DND-41 (cell line): ENCODE data around the gene RFX6.

ENCODE experiments used
- ATAC-seq: fragments of 200-7000 bp; cut with Tn5 transposase; 3 replicates; pipeline ENCODE4 v1.9.1; 2021; ENCODE audit warnings: low read depth; ENCODE audit not compliant: insufficient read depth
- DNase-seq: peaks from one replicate; pipeline ENCODE4 v3.0.0-alpha.2; 2020
- H2AFZ ChIP-seq: 2 replicates; pipeline ENCODE4 v1.6.0; 2012; ENCODE audit warnings: low read depth, low read length
- H3K27ac ChIP-seq: 2 replicates; pipeline ENCODE4 v1.5.1; 2012; ENCODE audit warnings: low read length, inconsistent platforms
- H3K27me3 ChIP-seq: fragments of 200-600 bp; sonication (generic); 2 replicates; pipeline ENCODE4 v1.6.0; 2012; ENCODE audit warnings: low read length, mild to moderate bottlenecking, inconsistent platforms; ENCODE audit not compliant: insufficient read depth, poor library complexity
- H3K36me3 ChIP-seq: 2 replicates; pipeline ENCODE4 v1.5.1; 2012; ENCODE audit warnings: low read length, inconsistent platforms; ENCODE audit not compliant: insufficient read depth
- H3K4me1 ChIP-seq: 2 replicates; pipeline ENCODE4 v1.5.1; 2012; ENCODE audit warnings: mild to moderate bottlenecking, low read length; ENCODE audit not compliant: insufficient read depth
- H3K4me2 ChIP-seq: 2 replicates; pipeline ENCODE4 v1.6.0; 2012; ENCODE audit warnings: mild to moderate bottlenecking, moderate library complexity, low read length, inconsistent platforms; ENCODE audit not compliant: insufficient read depth
- H3K4me3 ChIP-seq, 2 experiments: fragments of 200-600 bp in 1 of 2; shearing (Covaris generic) in 1 of 2; 2 replicates each; pipeline ENCODE4 v1.5.1; 2012 to 2016; ENCODE audit warnings: inconsistent platforms in 2 of 2, low read length in 2 of 2, mild to moderate bottlenecking in 2 of 2, low read depth in 1 of 2, moderate library complexity in 1 of 2
- H3K79me2 ChIP-seq: 2 replicates; pipeline ENCODE4 v1.6.0; 2012; ENCODE audit warnings: low read length, inconsistent platforms; ENCODE audit not compliant: insufficient read depth
- H3K9ac ChIP-seq: 2 replicates; pipeline ENCODE4 v1.6.0; 2012; ENCODE audit warnings: low read depth, mild to moderate bottlenecking, inconsistent platforms, low read length, moderate library complexity
- H3K9me3 ChIP-seq: 2 replicates; pipeline ENCODE4 v1.5.1; 2012; ENCODE audit warnings: low read length, moderate library complexity, mild to moderate bottlenecking, inconsistent platforms; ENCODE audit not compliant: insufficient read depth, severe bottlenecking
- H4K20me1 ChIP-seq: 2 replicates; pipeline ENCODE4 v1.6.0; 2012; ENCODE audit warnings: low read length; ENCODE audit not compliant: insufficient read depth
- EZH2 ChIP-seq: IDR thresholded peaks from 3 replicates; pipeline ENCODE4 v1.6.1; 2012; ENCODE audit warnings: borderline replicate concordance, low read depth, mild to moderate bottlenecking, moderate library complexity, low read length, inconsistent platforms; ENCODE audit not compliant: severe bottlenecking
- TF ChIP-seq, protein P1 (sequence below): IDR thresholded peaks from 2 replicates; pipeline ENCODE4 v1.5.1; 2012; ENCODE audit warnings: borderline replicate concordance, low read length, moderate library complexity, mild to moderate bottlenecking; ENCODE audit not compliant: poor library complexity, severe bottlenecking; ENCODE audit errors: extremely low read depth

RFX6 gene

GRCh38 chr6:116836606-116837342, 40.3 kb upstream of the RFX6 start:
- H3K4me1 ChIP-seq, result no peaks in the 10 kb centered on the region
- TF ChIP-seq, protein P1, sequence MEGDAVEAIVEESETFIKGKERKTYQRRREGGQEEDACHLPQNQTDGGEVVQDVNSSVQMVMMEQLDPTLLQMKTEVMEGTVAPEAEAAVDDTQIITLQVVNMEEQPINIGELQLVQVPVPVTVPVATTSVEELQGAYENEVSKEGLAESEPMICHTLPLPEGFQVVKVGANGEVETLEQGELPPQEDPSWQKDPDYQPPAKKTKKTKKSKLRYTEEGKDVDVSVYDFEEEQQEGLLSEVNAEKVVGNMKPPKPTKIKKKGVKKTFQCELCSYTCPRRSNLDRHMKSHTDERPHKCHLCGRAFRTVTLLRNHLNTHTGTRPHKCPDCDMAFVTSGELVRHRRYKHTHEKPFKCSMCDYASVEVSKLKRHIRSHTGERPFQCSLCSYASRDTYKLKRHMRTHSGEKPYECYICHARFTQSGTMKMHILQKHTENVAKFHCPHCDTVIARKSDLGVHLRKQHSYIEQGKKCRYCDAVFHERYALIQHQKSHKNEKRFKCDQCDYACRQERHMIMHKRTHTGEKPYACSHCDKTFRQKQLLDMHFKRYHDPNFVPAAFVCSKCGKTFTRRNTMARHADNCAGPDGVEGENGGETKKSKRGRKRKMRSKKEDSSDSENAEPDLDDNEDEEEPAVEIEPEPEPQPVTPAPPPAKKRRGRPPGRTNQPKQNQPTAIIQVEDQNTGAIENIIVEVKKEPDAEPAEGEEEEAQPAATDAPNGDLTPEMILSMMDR, result no peak
- no peak for TF ChIP-seq EZH2
- H3K79me2 ChIP-seq, result no peaks in the 10 kb centered on the region
- H3K27me3 ChIP-seq, result no peaks in the 10 kb centered on the region
- no peak overlapping the region for H3K4me2 ChIP-seq
- no peak overlapping the region for H2AFZ ChIP-seq
- no peaks in the 10 kb centered on the region for H3K9me3 ChIP-seq
- no peak for ATAC-seq
- no peak for DNase-seq
- no peak overlapping the region for H3K4me3 ChIP-seq
- H3K9ac ChIP-seq, result no peak overlapping the region
- H3K36me3 ChIP-seq, result no peaks in the 10 kb centered on the region
- no peaks in the 10 kb centered on the region for H4K20me1 ChIP-seq
- no peak overlapping the region for H3K27ac ChIP-seq

GRCh38 chr6:116840091-116840490, 37.0 kb upstream of the RFX6 start:
- no peak for DNase-seq

GRCh38 chr6:116842459-116842858, 34.6 kb upstream of the RFX6 start:
- Histone ChIP-seq H2AFZ (no peak overlapping the region), H3K36me3 (no peaks in the 10 kb centered on the region), H3K79me2 (no peaks in the 10 kb centered on the region), H3K9ac (no peak overlapping the region), H4K20me1 (no peaks in the 10 kb centered on the region), H3K4me2 (no peak overlapping the region), H3K4me3 (no peak overlapping the region), H3K27me3 (no peaks in the 10 kb centered on the region), H3K4me1 (no peaks in the 10 kb centered on the region), H3K9me3 (no peaks in the 10 kb centered on the region), H3K27ac (no peak overlapping the region)
- DNase-seq, result no peak
- TF ChIP-seq, protein P1, result no peak
- no peak for TF ChIP-seq EZH2
- no peak for ATAC-seq

More at GRCh38 chr6:116840091-116840490, 37.0 kb upstream of the RFX6 start:
- no peaks in the 10 kb centered on the region for H3K27me3 ChIP-seq
- H3K79me2 ChIP-seq, result no peaks in the 10 kb centered on the region
- no peaks in the 10 kb centered on the region for H4K20me1 ChIP-seq
- no peak overlapping the region for H3K27ac ChIP-seq
- H2AFZ ChIP-seq, result no peak overlapping the region
- no peak overlapping the region for H3K4me3 ChIP-seq
- H3K9me3 ChIP-seq, result no peaks in the 10 kb centered on the region
- no peak overlapping the region for H3K4me2 ChIP-seq
- ATAC-seq, result no peak
- H3K36me3 ChIP-seq, result no peaks in the 10 kb centered on the region
- no peaks in the 10 kb centered on the region for H3K4me1 ChIP-seq
- no peak overlapping the region for H3K9ac ChIP-seq
- TF ChIP-seq EZH2, result no peak
- TF ChIP-seq, protein P1, result no peak

DNA sequence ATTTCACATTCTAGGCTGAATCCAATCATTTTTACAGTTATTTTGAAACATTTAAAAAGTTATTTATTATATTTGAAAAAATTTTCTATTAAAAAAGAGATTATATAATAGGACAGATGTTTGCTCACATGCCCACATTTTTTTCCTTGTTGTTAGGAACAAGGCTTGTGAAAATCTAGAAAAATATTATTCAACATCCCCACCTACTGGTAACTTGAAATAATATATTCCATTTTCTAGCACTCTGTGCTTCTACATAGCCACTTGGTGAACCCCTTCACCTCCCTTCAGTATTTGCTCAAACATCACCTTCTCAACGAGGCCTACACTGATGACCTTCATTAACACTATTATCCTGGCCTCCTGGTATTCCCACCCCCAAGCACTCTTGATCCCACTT, 29.8 kb upstream of the RFX6 start:
- ATAC-seq (peak; percentile 69), DNase-seq (no peak)
- no peak overlapping the region for H3K4me2 ChIP-seq
- no peaks in the 10 kb centered on the region for H3K79me2 ChIP-seq
- no peak overlapping the region for H3K9ac ChIP-seq
- H3K27ac ChIP-seq, result no peak overlapping the region
- H3K9me3 ChIP-seq, result no peaks in the 10 kb centered on the region
- no peaks in the 10 kb centered on the region for H4K20me1 ChIP-seq
- H3K4me3 ChIP-seq, result no peak overlapping the region
- H2AFZ ChIP-seq, result no peak overlapping the region
- no peaks in the 10 kb centered on the region for H3K4me1 ChIP-seq
- TF ChIP-seq, protein P1, result peak; percentile 47
- TF ChIP-seq EZH2, result no peak
- H3K27me3 ChIP-seq, result no peaks in the 10 kb centered on the region
- no peaks in the 10 kb centered on the region for H3K36me3 ChIP-seq
